COLO668 (cell line): ENCODE measurements around the gene IQCH.
A peak's percentile ranks its signal among the peaks of the same experiment; 100 is the strongest.

ENCODE experiments used
- DNase-seq: peaks from one replicate; lab custom pipeline; 2025; ENCODE audit not compliant: unreplicated experiment; lab: John Stamatoyannopoulos, UW

IQCH gene

GRCh38 chr15:67481680-67482079 lies 227.1 kb downstream of the IQCH start:
- no peak for DNase-seq

GRCh38 chr15:67495585-67495984 lies 241.0 kb downstream of the IQCH start:
- DNase-seq, result no peak

GRCh38 chr15:67501177-67501835 lies 246.7 kb downstream of the IQCH start:
- DNase-seq, result no peak

- DNase-seq, result no peak
These were observed 247.4 kb downstream of the IQCH start for GRCh38 chr15:67501836-67502461.

- no peak for DNase-seq
These were observed 249.5 kb downstream of the IQCH start for GRCh38 chr15:67504056-67504455.

- DNase-seq, result no peak
These were observed 250.2 kb downstream of the IQCH start for GRCh38 chr15:67504796-67505195.

GRCh38 chr15:67505675-67506572 lies 251.3 kb downstream of the IQCH start:
- no peak for DNase-seq

- DNase-seq, result no peak
These were observed 252.5 kb downstream of the IQCH start for GRCh38 chr15:67506775-67507747.

GRCh38 chr15:67508407-67508806 lies 253.8 kb downstream of the IQCH start:
- no peak for DNase-seq

- DNase-seq, result no peak
These were observed 255.3 kb downstream of the IQCH start for GRCh38 chr15:67509918-67510317.

GRCh38 chr15:67510597-67511190 lies 256.1 kb downstream of the IQCH start:
- no peak for DNase-seq

- DNase-seq, result no peak
These were observed 257.0 kb downstream of the IQCH start for GRCh38 chr15:67511606-67512005.

GRCh38 chr15:67512140-67512539 lies 257.6 kb downstream of the IQCH start:
- DNase-seq, result no peak

- DNase-seq, result no peak
These were observed 258.5 kb downstream of the IQCH start for GRCh38 chr15:67512933-67513714.

- no peak for DNase-seq
These were observed 260.5 kb downstream of the IQCH start for GRCh38 chr15:67515090-67515489.

- no peak for DNase-seq
These were observed 261.0 kb downstream of the IQCH start for GRCh38 chr15:67515557-67515956.

- no peak for DNase-seq
These were observed 265.9 kb downstream of the IQCH start for GRCh38 chr15:67520321-67521028.

GRCh38 chr15:67521029-67521782 lies 266.6 kb downstream of the IQCH start, which contains the start of gene C15orf61:
Gene C15orf61 (plus strand): TSS chr15:67521131. CDS start chr15:67521249, 118 bp downstream.
- DNase-seq, result peak; percentile 97
